Measurements from ENCODE around the gene C19orf18. TPM values are rescaled to one million over a fixed set of nuclear protein-coding genes. Genes with fewer than 3 reads are reported as not detected.

The C19orf18 gene
- total RNA-seq (2014; rRNA removed; shearing (Covaris generic)), result not detected in 2 replicates

DNA sequence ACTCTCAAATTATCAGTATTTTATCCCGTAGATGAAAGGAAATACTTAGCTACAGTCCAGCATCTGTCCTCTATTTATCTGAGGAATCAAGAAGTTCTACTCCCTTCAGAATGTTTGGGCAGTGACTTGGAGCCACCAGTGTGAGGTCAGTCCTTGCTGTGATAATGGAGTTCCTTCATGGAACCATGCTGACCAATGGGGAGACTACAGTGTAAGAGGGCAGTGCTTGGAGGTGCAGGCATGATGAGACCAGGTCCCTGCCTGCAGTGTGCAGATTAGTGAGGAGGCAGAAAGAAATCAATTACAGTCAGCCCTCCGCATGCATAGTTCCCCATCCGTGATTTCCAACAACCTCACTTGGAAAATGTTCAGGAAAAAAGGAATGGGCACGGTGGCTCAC is at the start of gene C19orf18:
Gene C19orf18 (minus strand): TSS at position 101 of the 400 bp plus-strand sequence. CDS start 102 bp downstream, outside the sequence.

DNA sequence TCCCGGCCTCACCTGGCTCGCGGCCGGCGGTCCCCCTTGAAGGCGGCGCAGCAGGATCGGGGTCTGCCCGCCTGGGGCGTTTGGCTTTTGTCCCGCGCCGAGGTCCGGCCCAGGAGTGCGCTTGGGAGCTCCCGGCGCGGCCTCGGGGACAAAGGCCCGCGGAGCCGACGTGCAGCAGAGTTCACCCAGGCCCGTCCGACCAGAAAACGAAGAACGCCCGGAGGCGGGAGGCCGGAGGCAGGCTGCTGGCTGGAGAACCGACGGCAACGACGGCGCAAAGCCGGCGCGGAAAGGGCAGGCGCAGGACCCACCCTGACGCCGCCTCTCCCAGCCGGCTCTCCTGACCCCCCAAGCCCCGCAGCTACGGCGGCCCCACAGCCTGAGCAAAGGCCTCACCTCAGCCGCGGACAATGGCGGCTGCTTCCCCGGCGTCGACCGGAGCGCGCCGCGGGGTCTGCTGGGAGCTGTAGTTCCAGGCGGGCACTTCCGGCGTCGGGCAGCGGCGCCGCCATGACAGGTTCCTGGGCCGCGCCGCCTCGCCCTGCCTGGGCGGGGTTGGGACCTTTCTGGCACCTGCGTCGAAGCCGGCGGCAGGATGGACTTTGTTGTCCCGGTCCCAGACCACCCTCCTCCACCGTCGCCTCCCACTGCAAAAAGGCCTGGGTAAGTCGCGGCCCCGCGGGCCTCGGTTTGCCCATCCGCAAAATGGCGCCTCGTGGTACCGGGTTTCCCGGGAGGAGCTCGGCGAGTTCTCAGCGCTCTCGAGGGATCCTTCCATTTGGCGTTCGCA is 28.2 kb upstream of the C19orf18 start, which contains the start of gene ZNF606:
Gene ZNF606 (minus strand): TSS at position 437 of the 790 bp plus-strand sequence. CDS start 1,501 bp downstream, outside the sequence.

DNA sequence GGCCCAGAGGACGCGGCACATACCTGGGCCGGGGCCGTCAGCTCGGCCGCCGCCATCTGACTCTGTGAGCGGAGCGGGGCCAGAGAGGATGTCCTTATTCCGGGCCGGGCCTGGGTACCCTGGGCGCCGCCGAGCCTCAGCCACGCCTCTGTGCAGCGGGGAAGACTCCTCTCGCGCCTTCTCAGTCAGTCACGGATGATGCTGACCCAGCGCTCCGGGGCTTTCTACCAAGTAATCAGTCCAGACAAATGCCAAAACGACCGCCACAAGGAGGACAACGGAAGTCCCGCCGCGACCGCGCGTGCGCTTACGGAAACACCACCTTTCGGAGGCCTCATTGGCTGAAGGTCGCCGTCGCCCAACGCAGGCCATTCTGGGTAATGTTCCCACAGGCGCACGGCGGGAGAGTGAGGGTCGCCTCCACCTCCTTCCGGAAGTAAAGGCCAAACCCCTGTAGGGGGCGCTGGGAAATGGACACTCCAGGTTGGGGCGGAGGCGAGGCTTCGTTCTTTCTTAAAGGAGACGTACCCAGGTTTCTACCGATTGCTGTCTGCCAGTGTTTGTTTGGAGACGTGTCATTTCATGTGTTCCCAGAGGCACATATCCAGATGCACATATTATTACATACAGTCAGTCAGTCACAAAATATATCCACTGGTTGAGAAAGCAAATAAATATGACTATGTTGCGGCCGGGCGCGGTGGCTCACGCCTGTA is 26.8 kb downstream of the C19orf18 start, which contains the start of gene ZNF256:
Gene ZNF256 (minus strand): TSS at position 288 of the 716 bp plus-strand sequence. CDS start 232 bp downstream, at position 56.

DNA sequence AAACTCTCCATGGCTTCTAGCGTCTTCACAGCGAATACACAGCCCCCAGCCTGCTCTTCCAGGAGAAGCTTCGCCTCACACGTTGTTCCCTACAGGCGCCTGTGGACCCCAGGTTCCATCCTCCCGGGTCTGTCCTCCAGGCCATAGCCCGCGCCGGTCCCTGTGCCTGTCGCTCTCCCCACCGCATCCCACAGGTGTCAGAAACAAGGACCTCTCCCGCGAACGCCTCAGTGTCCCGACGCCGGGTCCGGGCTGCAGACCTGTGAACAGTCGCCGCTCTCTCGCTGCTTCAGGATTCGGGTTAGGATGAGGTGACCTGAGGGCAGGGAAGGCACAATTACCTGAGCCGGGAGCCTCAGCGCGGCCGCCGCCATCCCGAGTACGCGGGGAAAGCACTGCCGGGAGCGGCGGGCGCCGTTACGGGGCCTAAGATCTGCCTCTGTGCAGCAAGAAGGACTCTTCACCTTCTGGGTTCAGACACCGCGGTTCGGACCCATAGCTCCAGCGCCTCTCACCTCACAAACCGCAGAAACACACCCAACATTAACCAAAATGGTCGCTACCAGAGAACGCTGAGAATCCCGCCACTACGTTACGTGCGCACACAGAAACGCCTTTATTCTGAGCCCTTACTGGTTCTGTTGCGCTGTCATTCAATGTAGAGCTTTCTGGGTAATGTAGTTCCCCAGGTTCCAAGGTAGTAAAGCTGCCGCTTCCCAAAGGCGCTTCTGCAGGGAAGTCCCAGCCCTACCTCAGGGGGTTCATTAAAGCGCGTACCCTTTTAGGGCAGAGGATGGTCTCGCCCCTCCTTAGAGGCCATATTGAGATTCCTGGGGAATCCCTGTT is 39.3 kb downstream of the C19orf18 start, which contains the start of gene ZNF418:
Gene ZNF418 (minus strand): TSS at position 583 of the 846 bp plus-strand sequence. CDS start 1,580 bp downstream, outside the sequence.

GRCh38 chr19:57916168-57916995 is 58.0 kb downstream of the C19orf18 start, which contains the start of gene ZNF417:
Gene ZNF417, minus strand, starts transcription at chr19:57916592. Its CDS starts 181 bp downstream, at chr19:57916411.

Other genes starting within 250 kb of the C19orf18 start
- 3.4 and 4.5 TPM in 2 replicates for gene ZNF671, start 246.9 kb downstream of the C19orf18 start, total RNA-seq (2014; rRNA removed; shearing (Covaris generic))
- gene ZNF776, start 227.7 kb downstream of the C19orf18 start, total RNA-seq (2014; rRNA removed; shearing (Covaris generic)), result 7.2 and 13.3 TPM in 2 replicates
- gene ZNF586, start 204.9 kb downstream of the C19orf18 start, total RNA-seq (2014; rRNA removed; shearing (Covaris generic)), result 16.2 TPM in 2 replicates
- 4.9 and 6.2 TPM in 2 replicates for gene ZNF552, start 159.6 kb downstream of the C19orf18 start, total RNA-seq (2014; rRNA removed; shearing (Covaris generic))
- 32.2 and 37.8 TPM in 2 replicates for gene ZNF587B, start 144.2 kb downstream of the C19orf18 start, total RNA-seq (2014; rRNA removed; shearing (Covaris generic))
- 12.9 and 16.9 TPM in 2 replicates for gene ZNF587, start 124.7 kb downstream of the C19orf18 start, total RNA-seq (2014; rRNA removed; shearing (Covaris generic))
- 26.4 and 28.7 TPM in 2 replicates for gene ZNF814, start 85.5 kb downstream of the C19orf18 start, total RNA-seq (2014; rRNA removed; shearing (Covaris generic))
- 8.6 and 12.9 TPM in 2 replicates for gene ZNF417, start 57.9 kb downstream of the C19orf18 start, total RNA-seq (2014; rRNA removed; shearing (Covaris generic))
- gene ZNF418, start 39.1 kb downstream of the C19orf18 start, total RNA-seq (2014; rRNA removed; shearing (Covaris generic)), result 4.6 and 5.4 TPM in 2 replicates
- gene ZNF256, start 26.8 kb downstream of the C19orf18 start, total RNA-seq (2014; rRNA removed; shearing (Covaris generic)), result 5.4 and 8.6 TPM in 2 replicates
- gene ZNF606, start 28.3 kb upstream of the C19orf18 start, total RNA-seq (2014; rRNA removed; shearing (Covaris generic)), result 6.1 and 11.5 TPM in 2 replicates
- not detected in 2 replicates for gene ZSCAN1, start 59.5 kb upstream of the C19orf18 start, total RNA-seq (2014; rRNA removed; shearing (Covaris generic))
- gene ZNF135, start 84.7 kb upstream of the C19orf18 start, total RNA-seq (2014; rRNA removed; shearing (Covaris generic)), result 0.34 and 0.56 TPM in 2 replicates
- gene ZSCAN18, start 123.7 kb upstream of the C19orf18 start, total RNA-seq (2014; rRNA removed; shearing (Covaris generic)), result 24.5 and 27.3 TPM in 2 replicates
- gene ZNF329, start 176.3 kb upstream of the C19orf18 start, total RNA-seq (2014; rRNA removed; shearing (Covaris generic)), result 10.2 and 10.9 TPM in 2 replicates
- gene ZNF274, start 208.5 kb upstream of the C19orf18 start, total RNA-seq (2014; rRNA removed; shearing (Covaris generic)), result 31.2 and 31.4 TPM in 2 replicates